Fibroblast of lung (primary cell): Measurements from ENCODE around the gene ANKRD33. TPM values are rescaled to one million over a fixed set of nuclear protein-coding genes. Genes with fewer than 3 reads are reported as not detected.

Experiments
- DNase-seq, 2 donors: peaks; one replicate each; pipeline versions ENCODE4 v3.0.0 to v3.0.0-alpha.2; 2010; ENCODE audit warnings: low read depth in 2 of 2
- H2AFZ ChIP-seq: 2 replicates; pipeline ENCODE4 v1.5.1; 2012; ENCODE audit warnings: low read length, control low read depth, inconsistent platforms
- H3K27ac ChIP-seq: 2 replicates; pipeline ENCODE4 v1.5.1; 2011; ENCODE audit warnings: low read length, control low read depth; ENCODE audit not compliant: insufficient read depth
- H3K27me3 ChIP-seq: 2 replicates; pipeline ENCODE4 v1.5.1; 2011; ENCODE audit warnings: mild to moderate bottlenecking, low read length; ENCODE audit not compliant: control insufficient read depth, insufficient read depth
- H3K36me3 ChIP-seq: 2 replicates; pipeline ENCODE4 v1.5.1; 2011; ENCODE audit warnings: low read length; ENCODE audit not compliant: control insufficient read depth, insufficient read depth
- H3K4me1 ChIP-seq: 2 replicates; pipeline ENCODE4 v1.5.1; 2011; ENCODE audit warnings: low read length; ENCODE audit not compliant: control insufficient read depth, insufficient read depth; ENCODE audit errors: extremely low read depth
- H3K4me2 ChIP-seq: 2 replicates; pipeline ENCODE4 v1.5.1; 2011; ENCODE audit warnings: low read length, control low read depth; ENCODE audit not compliant: insufficient read depth; ENCODE audit errors: extremely low read depth
- H3K4me3 ChIP-seq, 4 experiments: fragments of 200-600 bp in 1 of 4; sonication (generic) in 1 of 4; replicated peaks in 1 of 4; 2 replicates each; pipeline ENCODE4 v1.5.1; 2011 to 2016; ENCODE audit warnings: low read length in 4 of 4, low read depth in 3 of 4, mild to moderate bottlenecking in 3 of 4, control low read depth in 2 of 4, inconsistent platforms in 1 of 4, mixed read lengths in 1 of 4; ENCODE audit not compliant: insufficient read depth in 1 of 4; ENCODE audit errors: control extremely low read depth in 1 of 4
- H3K79me2 ChIP-seq: 2 replicates; pipeline ENCODE4 v1.5.1; 2012; ENCODE audit warnings: mild to moderate bottlenecking, low read length, inconsistent platforms; ENCODE audit not compliant: control insufficient read depth, insufficient read depth
- H3K9ac ChIP-seq: 2 replicates; pipeline ENCODE4 v1.5.1; 2011; ENCODE audit warnings: mild to moderate bottlenecking, low read length, control low read depth; ENCODE audit not compliant: insufficient read depth
- H3K9me3 ChIP-seq: 2 replicates; pipeline ENCODE4 v1.5.1; 2012; ENCODE audit warnings: low read depth, low read length; ENCODE audit not compliant: control insufficient read depth, insufficient read depth
- H4K20me1 ChIP-seq: 2 replicates; pipeline ENCODE4 v1.5.1; 2011; ENCODE audit warnings: low read length; ENCODE audit not compliant: control insufficient read depth, insufficient read depth; ENCODE audit errors: extremely low read depth
- EZH2 ChIP-seq: IDR thresholded peaks from 2 replicates; pipeline ENCODE4 v1.5.1; 2012; ENCODE audit warnings: low read length, control low read depth, mild to moderate bottlenecking; ENCODE audit errors: missing control alignments
- polyA plus RNA-seq, 2 donors: library from polyadenylated mRNA; depleted of rRNA in 1 of 2; stranded (reverse) in 1 of 2; unstranded in 1 of 2; fragments of >200 nt; gene quantifications; 2 replicates each; pipeline ENCODE4 v1.2.1, GENCODE V29; 2011 to 2012; ENCODE audit warnings: missing spikeins in 1 of 2
- total RNA-seq: library from RNA; depleted of rRNA; stranded (reverse); fragments of >200 nt; gene quantifications from 2 replicates; pipeline ENCODE4 v1.2.1, GENCODE V29; 2014
- TF ChIP-seq, protein P1 (sequence below), 2 donors: IDR thresholded peaks in 1 of 2; conservative IDR thresholded peaks in 1 of 2; 1 replicate in 1 of 2; 2 replicates in 1 of 2; pipeline ENCODE4 v1.5.1; 2011 to 2012; ENCODE audit warnings: low read length in 2 of 2, control low read depth in 1 of 2, inconsistent platforms in 1 of 2, low read depth in 1 of 2, mild to moderate bottlenecking in 1 of 2

ANKRD33 gene
- total and polyA plus RNA-seq, 2 donors (not counting 1 experiment from before 2014, with no cell fraction given), result under 0.01 TPM; not detected in 1

DNA sequence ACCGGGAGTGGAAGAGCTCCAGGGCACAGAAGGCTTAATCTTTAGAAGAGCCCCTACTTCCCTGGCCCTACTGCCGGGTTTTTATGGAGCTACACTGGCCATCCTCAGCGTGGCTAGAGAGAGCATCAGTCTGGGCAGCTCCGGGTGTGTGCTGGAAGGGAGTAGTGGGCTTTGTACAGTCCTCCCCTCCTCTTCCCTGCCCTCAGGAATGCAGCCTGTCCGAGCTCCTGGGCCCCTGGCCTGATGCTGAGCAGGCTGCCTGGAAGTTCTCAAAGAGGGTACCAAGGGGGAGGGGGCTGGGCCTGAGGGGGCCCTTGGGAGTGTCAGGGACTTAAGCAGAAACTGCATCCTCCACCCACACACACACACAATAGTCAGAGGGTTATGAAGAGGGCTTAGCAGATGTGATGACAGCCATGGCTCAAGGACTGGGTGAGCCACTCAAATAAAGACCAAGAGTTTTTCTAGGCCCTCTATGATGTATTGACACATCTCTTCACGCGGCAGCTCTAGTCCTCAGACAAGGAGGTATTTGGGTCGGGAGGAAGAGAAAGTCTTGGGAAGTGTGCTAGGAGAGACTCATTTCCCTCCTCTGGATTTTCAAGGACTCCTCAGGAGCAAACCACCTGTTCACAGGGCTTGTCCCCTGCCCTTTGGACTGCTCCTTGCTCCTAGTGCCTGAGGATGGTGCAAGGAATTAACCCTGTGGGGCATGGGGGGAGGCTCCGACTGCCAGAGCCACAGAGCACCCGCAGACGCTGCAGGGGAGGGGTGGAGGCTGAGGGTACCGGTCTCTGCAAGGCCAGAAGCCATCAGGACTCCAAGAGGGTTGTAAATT, 22.9 kb upstream of the ANKRD33 start:
- DNase-seq, result no peak
- Histone ChIP-seq H4K20me1 (no peaks in the 10 kb centered on the region), H3K4me3 (peak overlapping the region in 1 of 4 experiments; percentile 43), H3K79me2 (no peaks in the 10 kb centered on the region), H3K4me2 (no peak overlapping the region), H3K9me3 (no peaks in the 10 kb centered on the region), H3K9ac (no peak overlapping the region), H3K27ac (no peak overlapping the region), H2AFZ (no peak overlapping the region), H3K4me1 (peaks cover 2% of the 10 kb centered on the region), H3K36me3 (no peaks in the 10 kb centered on the region), H3K27me3 (peaks cover 33% of the 10 kb centered on the region)
- TF ChIP-seq EZH2, result peak; percentile 31
- TF ChIP-seq, protein P1, sequence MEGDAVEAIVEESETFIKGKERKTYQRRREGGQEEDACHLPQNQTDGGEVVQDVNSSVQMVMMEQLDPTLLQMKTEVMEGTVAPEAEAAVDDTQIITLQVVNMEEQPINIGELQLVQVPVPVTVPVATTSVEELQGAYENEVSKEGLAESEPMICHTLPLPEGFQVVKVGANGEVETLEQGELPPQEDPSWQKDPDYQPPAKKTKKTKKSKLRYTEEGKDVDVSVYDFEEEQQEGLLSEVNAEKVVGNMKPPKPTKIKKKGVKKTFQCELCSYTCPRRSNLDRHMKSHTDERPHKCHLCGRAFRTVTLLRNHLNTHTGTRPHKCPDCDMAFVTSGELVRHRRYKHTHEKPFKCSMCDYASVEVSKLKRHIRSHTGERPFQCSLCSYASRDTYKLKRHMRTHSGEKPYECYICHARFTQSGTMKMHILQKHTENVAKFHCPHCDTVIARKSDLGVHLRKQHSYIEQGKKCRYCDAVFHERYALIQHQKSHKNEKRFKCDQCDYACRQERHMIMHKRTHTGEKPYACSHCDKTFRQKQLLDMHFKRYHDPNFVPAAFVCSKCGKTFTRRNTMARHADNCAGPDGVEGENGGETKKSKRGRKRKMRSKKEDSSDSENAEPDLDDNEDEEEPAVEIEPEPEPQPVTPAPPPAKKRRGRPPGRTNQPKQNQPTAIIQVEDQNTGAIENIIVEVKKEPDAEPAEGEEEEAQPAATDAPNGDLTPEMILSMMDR (conservative IDR thresholded peaks at IDR 0.05 in 1 of 2, IDR thresholded peaks at IDR 0.05 in 1 of 2; ENCODE audit: low read depth in 1 of 2, low read length in 2 of 2), result no peak

DNA sequence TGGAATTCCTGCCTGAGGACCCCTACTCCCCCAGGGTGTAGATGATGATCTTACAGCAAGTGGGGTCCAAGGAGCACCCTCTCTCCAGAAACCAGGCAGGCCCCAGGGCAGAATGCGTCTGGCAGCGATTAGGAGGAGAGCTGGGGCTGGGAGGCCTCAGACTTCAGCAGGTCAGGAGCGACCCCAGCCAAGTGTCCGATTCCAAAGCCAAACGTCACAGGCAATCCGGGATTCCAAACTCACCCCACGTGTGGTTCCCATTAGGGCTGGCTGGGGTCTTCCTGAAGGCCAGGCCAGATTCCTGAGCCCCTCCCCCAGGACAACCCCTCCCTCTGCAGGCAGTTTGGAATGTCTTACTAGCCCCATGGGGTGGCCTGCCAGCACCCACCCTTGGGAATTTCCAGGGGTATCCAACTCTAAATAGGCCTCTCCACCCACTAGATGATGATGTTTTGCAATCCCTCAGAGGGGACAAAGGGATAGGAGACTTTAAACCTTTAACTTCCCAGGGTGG, 22.1 kb upstream of the ANKRD33 start:
- Histone ChIP-seq H3K27ac (no peak overlapping the region), H3K79me2 (no peaks in the 10 kb centered on the region), H3K9me3 (no peaks in the 10 kb centered on the region), H3K36me3 (no peaks in the 10 kb centered on the region), H3K4me2 (no peak overlapping the region), H3K27me3 (peaks cover 37% of the 10 kb centered on the region), H3K9ac (no peak overlapping the region), H2AFZ (no peak overlapping the region), H3K4me1 (peaks cover 2% of the 10 kb centered on the region), H4K20me1 (no peaks in the 10 kb centered on the region), H3K4me3 (no peak overlapping the region)
- no peak for TF ChIP-seq EZH2
- TF ChIP-seq, protein P1 (conservative IDR thresholded peaks at IDR 0.05 in 1 of 2, IDR thresholded peaks at IDR 0.05 in 1 of 2; ENCODE audit: low read depth in 1 of 2, low read length in 2 of 2), result no peak
- DNase-seq, result no peak

DNA sequence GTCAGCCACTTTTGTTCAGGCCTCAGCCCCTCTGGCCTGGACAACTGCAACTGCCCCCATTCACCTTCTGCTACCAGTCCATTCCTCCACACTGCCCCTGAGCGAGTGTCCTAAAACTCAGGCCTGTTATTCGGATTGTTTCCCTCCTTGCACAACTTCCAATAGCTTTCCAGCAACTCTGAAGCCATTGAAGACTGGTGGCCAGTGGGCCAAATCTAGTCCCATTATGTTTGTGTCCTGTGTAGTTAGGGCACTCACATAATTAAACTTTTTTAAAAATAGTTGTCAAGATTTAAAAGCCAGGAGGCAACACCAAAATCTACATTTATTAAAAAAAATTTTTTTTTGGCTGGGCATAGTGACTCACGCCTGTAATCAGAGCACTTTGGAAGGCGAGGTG, 21.6 kb upstream of the ANKRD33 start:
- no peaks in the 10 kb centered on the region for H3K79me2 ChIP-seq
- H3K4me1 ChIP-seq, result peaks cover 2% of the 10 kb centered on the region
- H3K27me3 ChIP-seq, result peaks cover 38% of the 10 kb centered on the region
- no peaks in the 10 kb centered on the region for H3K36me3 ChIP-seq
- H4K20me1 ChIP-seq, result no peaks in the 10 kb centered on the region
- DNase-seq, result no peak
- H2AFZ ChIP-seq, result no peak overlapping the region
- H3K4me3 ChIP-seq, result no peak overlapping the region
- TF ChIP-seq EZH2, result no peak
- no peaks in the 10 kb centered on the region for H3K9me3 ChIP-seq
- no peak overlapping the region for H3K9ac ChIP-seq
- no peak overlapping the region for H3K4me2 ChIP-seq
- no peak overlapping the region for H3K27ac ChIP-seq
